M059J (cell line): ENCODE data around the gene CHRM1. TPM values are rescaled to one million over a fixed set of nuclear protein-coding genes. Genes with fewer than 3 reads are reported as not detected.
"Not testable (repeated sequence)": the region's sequence is repeated elsewhere in the genome, so short reads cannot be mapped to it uniquely, and the experiment has no call there.

Source experiments
- DNase-seq: peaks from one replicate; pipeline ENCODE4 v3.0.0-alpha.2; 2012; ENCODE audit warnings: low read depth
- total RNA-seq: library from RNA; depleted of rRNA; stranded (reverse); fragments of >200 nt; shearing (Covaris generic); gene quantifications from 2 replicates; pipeline ENCODE4 v1.2.3, GENCODE V29; 2014; rRNA removed

The CHRM1 gene, protein sequence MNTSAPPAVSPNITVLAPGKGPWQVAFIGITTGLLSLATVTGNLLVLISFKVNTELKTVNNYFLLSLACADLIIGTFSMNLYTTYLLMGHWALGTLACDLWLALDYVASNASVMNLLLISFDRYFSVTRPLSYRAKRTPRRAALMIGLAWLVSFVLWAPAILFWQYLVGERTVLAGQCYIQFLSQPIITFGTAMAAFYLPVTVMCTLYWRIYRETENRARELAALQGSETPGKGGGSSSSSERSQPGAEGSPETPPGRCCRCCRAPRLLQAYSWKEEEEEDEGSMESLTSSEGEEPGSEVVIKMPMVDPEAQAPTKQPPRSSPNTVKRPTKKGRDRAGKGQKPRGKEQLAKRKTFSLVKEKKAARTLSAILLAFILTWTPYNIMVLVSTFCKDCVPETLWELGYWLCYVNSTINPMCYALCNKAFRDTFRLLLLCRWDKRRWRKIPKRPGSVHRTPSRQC
- not detected in 2 replicates for total RNA-seq

DNA sequence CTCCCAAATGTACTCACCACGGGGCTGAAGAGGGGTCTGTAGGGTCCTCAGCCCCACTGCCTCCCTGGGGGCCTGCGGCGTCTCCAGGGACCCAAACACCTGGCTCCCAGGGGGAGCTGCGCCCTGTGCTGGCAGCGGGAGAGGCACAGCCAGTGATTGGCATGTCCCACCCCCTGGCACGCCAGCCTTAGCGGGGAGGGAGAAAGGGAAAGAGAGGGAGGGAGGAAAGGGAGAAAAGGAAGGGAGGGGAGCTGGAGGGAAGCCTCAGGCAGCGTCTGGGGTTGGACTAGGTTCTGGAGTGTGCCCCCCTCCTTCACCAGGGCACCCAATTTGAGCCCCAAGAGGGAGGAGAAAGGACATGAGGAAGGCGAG is at the start of gene CHRM1:
TSS of gene CHRM1 (minus strand) at position 163 of the 372 bp plus-strand sequence. CDS start 10,263 bp downstream, outside the sequence.
- DNase-seq, result no peak

DNA sequence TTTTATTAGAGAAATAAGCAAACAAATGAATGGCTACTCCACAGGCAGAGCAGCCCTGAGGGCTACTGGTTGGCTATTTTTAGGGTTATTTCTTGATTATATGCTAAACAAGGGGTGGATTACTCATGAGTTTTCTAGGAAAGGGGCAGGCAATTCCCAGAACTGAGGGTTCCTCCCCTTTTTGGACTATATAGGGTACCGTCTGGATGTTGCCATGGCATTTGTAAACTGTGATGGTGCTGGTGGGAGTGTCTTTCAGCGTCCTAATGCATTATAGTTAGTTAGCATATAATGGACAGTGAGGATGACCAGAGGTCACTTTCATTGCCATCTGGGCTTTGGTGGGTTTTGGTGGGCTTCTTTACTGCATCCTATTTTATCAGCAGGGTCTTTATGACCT is 44.4 kb upstream of the CHRM1 start:
- DNase-seq, result peak; percentile 7

DNA sequence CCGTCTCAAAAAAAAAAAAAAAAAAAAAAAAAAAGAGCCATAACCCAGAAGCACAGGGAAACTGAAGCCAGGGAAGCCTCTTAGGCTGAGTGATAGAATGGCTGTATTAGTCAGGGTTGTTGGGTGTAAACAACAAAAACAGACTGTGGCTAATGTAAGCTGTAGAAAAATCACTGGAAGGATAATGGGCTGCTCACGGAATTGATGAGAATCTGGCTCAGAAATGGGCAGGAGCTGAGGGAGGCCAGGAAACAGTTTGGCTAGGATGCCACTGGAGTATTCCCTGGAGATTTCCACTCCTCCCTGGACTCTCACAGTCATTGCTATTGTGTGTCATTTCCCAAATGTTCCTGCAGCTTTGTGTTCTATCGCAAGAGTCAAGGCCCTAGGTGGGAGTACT is 41.2 kb upstream of the CHRM1 start:
- no peak for DNase-seq

DNA sequence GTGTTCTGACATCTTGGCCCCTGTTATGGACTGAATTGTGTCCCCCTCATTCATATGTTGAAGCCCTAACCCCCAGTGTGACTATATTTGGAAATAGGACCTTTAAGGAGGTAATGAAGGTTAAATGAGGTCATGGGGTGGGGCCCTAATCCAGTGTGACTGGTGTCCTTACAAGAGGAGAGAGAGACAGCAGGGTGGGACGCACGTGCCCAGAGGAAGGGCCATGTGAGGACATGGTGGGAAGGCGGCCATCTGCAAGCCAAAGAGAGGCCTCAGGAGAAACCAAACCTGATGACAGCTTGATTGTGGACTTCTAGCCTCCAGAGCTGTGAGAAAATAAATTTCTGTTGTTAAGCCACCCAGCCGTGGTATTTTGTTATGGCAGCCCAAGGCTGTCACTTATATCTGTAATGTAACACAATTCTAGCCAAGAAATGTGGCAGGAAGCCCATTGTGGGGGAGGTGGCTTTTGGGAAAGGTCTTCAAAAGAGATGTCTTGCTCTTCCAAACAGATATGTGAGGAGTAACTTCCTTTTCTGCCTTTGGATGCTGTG is 39.9 kb upstream of the CHRM1 start:
- no peak for DNase-seq

DNA sequence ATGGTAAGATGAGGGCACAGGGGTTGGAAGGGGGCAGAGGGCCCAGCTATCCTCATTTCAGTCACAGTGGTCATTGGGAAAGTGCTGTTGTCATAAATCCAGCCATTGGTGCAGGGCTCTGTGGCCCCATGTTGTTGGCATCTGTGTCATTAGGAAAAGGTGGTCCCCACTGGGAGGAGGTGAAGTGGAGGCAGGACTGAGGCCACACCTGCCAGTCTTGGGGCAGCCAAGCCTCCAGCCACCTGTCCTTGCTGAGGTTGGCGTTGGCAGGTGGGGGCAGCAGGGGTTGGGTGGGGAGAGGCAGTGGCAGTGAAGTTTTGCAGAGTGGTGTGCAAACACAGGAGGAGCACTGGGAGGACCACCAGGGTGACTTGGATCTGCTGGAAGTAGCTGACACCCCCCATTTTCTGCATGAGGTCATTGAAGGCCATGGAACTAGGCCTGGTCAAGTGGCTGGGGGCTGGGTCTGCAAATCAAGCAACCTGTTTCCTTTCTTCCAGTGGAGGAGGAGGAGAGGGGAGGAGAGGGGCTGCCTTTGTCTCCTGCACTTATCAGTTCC is 38.3 kb upstream of the CHRM1 start:
- DNase-seq, result no peak

DNA sequence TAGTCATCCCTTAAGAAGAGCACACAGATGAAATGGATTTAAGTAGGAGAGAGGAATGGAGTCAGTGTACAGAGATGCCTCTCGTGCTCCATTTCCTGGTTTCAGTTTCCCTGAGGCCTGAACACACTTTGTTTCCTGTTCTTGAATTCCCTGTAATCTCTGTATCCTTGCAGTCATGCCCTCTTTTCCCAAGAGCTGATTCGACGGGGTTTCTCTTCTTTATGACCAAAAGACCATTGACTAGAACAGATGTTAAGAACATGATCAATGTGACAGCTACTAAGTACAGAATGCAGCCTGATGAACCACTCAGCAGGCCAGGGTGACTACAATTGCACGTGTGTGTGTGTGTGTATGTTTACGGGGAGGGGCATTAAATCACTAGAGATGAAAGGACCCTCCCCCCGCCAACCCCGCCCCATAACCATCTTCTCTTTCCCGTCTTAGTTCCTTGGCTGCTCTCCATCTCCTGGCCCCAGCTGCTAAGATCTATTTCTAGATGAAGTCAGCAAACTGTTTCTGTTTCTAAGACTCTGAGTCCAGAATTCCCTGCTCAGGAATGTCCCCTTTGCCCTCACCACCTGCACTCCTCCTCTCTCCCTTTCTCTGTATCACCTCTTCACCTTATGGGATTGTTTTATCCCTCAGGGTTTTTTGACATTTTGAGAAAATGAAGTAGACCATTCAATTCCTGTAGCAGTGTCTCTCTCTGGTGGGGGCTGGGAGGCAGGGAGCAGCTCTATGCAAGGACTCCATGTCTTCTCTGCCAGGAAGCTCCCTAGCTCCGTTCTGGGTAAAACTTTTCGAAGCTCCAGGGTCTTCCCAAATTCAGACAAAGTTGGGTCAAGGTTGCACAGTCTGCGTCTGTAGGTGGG is 37.6 kb upstream of the CHRM1 start:
- peak; percentile 60 for DNase-seq

DNA sequence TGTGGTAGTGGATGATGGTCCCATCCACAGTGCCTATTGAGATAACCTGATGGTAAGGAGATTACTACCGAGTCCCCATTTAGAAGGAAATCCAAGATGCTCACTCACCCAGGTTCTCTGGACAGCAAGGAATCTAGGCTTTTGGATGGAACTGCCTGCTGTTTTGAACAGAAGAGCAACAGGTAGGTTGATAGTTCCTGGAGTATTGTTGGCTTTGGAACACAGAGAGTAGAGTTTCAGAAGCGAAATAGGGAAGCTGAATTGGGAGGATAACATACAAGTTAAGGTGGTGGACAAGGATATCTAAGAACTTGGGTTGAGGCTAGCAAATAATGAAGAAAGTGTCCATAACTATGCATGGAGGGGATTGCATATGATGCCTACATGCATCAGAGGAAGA is 36.0 kb upstream of the CHRM1 start:
- DNase-seq, result no peak

DNA sequence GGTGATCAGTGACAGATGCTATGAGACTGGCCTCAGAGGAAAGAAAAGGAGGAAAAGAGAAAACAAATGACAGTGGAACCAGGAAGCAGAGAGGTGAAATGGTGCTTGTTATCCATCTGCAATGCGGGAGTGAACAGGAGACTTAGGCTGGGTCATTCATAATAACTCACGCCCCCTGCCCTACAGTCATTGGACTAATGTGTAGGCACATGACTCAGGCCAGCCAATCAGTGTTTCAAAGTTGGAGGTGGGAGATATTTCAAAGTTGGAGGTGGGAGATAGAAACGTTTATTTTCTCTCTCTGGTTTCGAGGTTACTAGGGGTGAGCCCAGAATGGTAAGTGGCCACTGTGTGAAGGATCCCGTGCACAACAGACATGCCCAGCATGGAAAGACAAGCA is 33.3 kb upstream of the CHRM1 start:
- peak; percentile 30 for DNase-seq

DNA sequence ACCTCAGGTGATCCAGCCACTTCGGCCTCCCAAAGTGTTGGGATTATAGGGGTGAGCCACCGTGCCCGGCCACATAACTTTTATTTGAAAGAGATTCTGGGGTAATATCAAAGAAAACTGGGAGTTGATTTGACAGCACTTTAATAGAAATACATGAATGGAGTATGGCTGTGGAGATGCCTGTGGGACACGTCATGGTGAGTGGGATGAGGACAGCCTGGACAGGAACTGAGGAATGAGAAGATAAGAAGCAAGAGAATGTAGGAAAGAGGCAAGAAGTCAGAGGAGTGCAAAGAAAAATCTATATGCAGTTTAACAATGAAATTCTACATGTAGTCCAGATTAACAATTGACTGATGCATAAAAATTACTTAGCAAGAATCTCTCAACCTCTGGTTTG is 32.6 kb upstream of the CHRM1 start:
- DNase-seq, result peak; percentile 24

DNA sequence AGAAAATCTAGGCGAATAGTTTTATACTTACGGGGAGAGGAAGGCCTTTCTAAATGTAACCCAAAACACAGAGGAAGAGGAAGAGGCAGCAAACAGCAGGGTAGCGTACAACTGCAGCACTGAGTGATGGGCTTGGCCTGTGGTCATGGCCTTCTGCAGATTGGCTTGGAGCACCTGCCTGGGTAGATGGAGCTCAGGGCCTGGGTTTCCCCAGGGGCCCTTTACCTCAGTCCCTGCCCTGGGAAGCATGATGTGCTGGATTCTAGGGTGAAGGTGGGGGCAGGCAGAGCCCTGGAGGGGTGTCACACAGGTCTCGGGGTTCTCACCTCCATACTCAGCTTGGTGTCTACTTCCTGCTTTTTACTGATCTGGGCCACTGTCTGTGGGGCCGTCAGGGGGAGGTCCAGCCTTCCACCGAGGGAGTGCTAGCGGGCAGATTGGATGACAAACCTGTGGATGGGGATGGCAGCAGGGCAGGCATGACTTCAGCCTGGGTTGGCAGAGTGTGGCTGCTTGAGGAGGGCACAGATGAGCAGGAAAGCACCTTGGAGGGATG is 27.7 kb upstream of the CHRM1 start:
- DNase-seq, result no peak

DNA sequence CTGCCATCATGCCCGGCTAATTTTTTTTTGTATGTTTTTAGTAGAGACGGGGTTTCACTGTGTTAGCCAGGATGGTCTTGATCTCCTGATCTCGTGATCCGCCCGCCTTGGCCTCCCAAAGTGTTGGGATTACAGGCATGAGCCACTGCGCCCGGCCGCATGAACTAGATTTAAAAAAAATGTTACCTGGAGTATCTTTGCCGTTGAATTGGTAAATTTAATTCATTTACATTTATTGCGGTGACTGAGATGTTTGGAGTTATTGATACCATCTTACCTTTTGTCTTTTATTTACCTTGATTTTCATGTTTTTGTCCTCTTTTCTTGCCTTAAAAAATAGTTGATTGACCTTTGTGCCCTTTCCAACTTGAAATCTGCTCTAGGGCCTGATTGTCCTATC is 24.4 kb upstream of the CHRM1 start:
- not testable (repeated sequence) for DNase-seq

DNA sequence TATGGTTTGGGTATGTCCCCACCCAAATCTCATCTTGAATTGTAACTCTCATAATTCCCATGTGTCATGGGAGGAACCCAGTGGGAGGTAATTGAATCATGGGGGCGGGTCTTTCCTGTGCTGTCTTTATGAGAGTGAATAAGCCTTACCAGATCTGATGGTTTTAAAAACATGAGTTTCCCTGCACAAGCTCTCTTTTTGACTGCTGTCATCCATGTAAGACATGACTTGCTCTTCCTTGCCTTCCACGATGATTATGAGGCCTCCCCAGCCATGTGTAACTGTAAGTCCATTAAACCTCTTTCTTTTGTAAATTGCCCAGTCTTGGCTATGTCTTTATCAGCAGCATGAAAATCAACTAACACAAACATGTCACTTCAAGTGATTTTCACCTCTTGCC is 16.4 kb upstream of the CHRM1 start:
- not testable (repeated sequence) for DNase-seq

DNA sequence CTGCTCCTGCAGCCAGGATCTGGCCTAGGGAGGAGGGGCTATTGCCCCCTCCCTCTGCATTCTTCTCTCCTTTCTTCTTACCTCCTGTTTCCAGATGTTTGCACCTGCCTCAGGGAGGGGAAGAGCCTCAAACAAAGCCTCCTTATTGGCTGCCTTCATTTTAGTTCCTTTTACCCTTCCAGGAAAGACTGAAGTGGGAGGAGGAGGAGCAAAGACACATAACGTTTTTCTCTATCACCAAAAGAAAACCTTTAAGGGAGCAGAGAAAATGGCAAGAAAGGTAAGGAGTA is 13.3 kb upstream of the CHRM1 start:
- no peak for DNase-seq

DNA sequence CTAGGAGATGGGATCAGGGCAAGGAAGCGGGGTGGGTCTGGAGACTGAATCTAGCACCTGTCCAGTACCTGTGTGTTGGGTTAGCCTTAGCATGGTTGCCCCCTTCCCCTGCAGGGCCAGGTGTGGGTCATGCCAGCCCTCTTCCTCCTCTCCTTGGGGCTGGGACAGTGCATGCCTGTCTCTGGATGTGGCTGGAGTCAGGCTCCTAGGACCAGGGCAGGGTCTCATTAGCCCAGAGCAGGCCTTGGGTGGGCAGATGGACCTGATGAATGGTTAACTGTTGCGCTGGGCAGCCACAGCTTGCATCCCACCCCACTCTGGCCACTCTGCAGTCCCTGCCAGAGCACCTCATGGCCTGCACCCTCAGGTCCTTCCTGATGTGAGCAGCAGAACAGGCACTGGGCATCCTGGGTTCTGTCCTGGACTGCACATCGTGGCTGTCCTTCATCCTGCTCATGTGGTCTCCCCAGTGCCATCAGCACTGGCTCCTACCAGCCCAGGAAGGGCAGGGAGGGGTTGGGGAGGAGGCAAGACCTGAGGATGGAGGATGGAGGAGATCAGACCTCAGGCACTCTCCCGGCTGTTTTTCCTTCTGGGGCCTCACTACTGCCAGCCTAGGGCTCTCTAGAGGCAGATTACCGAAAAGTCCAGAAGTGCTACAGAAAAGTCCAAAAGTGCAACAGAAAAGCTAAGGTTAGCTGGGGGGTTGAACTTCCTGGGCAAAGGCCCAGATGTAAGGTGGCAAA is 12.8 kb upstream of the CHRM1 start:
- DNase-seq, result no peak

DNA sequence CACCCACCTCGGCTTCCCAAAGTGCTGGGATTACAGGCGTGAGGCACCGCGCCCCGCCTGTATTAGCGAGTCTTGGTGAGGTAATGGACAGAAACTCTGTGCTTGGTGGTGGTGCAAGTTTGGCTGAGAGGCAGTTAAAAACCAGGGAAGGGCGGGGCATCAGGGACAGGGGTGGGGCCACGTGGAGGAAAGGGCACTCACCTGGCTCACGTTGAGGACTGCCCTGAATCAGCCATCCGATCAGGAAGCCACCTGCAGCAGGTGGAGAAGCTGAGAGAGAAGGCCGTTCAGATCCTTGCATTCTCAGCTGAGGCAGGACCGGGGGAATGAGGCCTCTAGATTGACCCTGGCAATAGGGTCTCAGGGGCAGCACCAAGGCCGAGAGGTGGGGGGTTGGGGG is 12.1 kb upstream of the CHRM1 start:
- no peak for DNase-seq

DNA sequence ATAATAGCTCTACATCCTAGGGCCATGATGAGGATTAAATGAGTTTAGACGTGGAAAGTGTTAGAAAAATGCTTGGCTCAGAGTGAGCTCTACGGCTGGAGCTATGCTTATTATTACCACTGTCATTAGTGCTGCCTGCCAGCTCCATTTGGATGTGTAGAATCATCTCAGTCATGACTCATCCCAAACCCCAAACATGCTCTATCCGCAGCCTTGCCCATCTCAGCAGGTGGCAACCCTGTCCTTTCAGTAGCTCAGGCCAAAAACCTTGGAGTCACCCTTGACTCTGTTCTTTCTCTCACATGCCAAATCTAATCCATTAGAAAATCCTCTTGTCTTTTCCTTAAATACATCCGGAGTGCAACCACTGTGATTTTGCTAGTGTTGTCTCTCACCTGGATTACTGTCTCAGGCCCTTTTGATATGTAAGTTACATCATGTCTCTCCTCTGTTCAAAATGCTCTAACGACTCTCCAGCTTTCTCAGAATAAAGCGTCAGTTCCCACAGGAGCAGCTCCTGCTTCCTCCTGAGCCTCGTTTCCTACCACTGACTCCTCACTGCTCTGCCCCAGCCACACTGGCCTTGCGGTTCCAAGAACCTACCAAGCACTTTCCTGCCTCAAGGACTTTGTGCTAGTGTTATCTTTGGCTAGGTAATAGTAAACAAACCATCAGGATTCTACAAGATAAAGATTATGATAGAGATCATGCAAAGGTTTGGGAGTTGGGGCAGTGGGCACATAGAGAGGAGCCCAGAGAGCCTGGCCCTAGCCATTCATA is 10.5 kb upstream of the CHRM1 start:
- peak; percentile 60 for DNase-seq

DNA sequence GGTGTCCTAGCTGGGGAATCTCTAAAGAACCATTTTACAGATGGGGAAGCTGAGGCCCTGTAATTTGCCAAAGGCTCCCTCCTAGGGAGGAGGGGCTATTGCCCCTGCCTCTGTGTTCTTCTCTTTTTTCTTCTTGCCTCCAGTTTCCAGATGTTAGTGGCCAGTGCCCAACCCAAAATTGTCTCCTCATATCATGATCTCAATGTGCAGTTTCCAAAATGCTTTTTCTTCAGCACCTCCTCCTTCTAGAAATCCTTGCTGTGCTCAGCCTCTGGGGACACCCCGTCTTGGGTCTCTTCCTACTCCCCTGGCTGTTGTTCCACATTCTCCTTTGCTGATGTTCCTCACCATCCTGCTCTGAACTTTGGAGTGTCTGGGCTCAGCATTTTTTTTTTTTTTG is 9.5 kb upstream of the CHRM1 start:
- no peak for DNase-seq

DNA sequence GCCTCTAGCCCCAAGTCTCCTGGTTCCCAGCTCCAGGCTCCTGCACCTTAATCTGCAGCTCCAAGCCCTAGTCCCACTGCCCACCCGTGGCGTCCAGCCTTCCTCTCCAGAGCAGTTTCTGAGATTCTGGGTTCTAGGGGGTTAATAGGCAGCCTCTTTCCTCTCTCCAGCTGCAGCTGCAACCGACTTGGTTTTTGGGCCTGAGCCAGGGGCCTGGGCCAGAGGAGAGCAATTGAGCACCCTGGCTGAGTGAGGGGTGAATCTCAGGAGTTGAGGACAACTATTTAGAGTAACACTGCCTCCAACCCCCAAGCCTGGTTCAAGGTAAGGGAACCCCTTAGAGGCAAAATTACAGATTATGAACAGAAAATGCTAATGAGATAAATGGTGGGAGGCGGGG is 9.0 kb upstream of the CHRM1 start:
- no peak for DNase-seq

DNA sequence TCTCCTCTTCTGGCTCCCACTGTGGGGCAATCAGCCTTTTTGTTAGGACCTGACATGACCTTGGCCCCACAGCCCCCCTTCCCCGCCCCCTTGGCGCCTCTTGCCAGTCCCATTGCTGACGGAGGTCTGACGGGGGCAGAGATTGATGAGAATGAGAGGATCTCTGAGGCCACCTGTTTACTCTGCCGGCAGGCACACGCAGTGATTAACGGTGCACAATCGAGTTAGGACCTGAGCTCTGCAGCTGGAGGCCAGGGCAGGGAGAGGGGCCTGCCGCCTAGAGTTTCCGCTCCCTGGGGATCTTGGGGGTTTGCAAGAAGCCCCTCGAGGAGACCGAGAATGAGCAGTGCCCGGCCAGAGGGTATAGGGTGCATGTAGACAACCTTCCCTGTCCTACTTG is 6.8 kb upstream of the CHRM1 start:
- no peak for DNase-seq

DNA sequence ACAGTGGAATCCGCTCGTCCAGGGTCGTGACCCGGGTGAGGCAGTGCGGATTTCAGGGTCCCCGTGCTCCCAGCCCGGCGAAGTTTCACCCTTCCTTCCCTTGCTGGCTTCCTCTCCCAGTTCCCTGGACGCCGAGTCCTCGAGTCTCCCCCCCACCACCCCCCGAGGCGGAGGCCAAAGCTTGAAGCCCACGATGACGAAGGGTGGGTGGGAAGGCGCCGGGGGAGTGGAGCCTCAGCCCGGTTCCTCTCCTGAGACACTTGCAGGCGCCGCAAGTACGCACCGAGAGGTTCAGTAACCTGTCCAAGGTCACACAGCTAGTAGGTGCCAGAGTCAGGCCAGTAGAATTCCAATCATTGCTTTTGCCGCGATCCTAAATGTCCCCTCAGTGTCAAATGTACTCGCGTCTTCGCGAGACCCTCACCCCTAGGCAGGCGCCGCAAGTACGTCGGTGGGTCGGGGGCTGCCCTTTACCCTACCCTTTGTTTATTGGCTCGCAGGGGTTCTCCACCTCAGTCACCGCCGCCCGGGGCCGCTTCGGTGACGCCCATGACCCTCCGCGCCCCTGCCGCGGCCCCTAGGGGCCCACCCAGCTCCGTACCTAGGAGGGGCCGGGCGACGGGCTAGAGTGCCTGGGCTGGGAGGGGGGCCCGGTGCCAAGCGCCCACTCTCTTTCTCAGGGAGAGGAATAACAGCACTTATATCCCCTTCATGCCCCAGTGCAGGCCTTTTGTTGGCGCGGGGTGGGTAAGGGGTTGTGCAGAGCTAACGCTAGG is 5.7 kb upstream of the CHRM1 start:
- DNase-seq, result no peak
